GM21447 (cell line): ENCODE results near the gene SYNRG.

ENCODE experiments used
- ATAC-seq: cut with Tn5 transposase; IDR thresholded peaks from one replicate; pipeline ENCODE4 v1.9.1; 2021; ENCODE audit not compliant: unreplicated experiment

Gene SYNRG

GRCh38 chr17:37476431-37477120, 132.6 kb downstream of the SYNRG start:
- ATAC-seq: no peak

- ATAC-seq: no peak
These were observed 133.3 kb downstream of the SYNRG start for GRCh38 chr17:37475731-37476420.

GRCh38 chr17:37470181-37470580, 139.0 kb downstream of the SYNRG start:
- ATAC-seq: no peak

- no peak for ATAC-seq
These were observed 142.7 kb downstream of the SYNRG start for GRCh38 chr17:37466471-37466870.

- ATAC-seq: no peak
These were observed 144.1 kb downstream of the SYNRG start for GRCh38 chr17:37465069-37465616.
